ENCODE results near the gene HDGFL2.

DNA sequence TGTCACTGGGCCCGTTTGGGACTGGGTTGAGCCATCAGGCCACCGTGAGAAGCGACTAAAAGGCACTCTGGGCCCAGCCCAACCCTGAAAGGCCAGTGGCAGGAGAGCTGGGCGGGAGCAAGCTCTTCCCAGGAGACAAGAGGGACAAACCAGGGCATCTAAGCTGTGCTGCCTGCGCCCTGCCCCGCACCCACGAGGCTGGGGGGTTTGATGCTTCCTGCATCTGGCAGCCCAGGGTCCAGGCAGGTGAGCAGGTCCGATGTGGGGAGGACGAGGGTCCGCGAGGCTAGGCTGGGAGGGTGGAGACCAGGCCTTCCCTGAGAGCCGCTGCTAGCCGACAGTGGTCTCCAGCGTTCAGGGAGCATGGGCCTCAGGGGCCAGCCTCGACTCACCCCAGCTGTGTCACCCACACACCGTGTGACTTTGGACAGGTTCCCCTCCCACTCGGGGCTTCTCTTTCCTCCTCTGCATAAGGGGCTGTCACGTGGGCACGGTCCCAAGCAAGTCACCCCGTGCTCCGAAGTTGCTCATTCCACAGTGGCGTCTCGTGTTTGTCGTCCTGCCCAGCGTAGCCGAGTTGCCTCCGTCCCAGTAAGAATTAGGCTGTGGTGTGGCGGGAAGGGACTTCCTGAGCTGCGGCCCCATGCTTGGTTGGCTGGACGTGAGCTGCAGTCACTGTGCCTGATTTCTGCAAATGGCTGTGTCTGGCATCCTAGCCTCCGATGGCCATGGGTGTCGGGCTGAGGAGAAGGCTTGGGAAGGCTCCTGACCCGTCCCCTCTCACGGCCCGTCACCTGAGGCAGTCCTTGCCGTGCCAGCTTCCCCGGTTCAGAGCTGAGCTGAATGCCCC is 30.4 kb downstream of the HDGFL2 start:
- TF ChIP-seq, protein P1, sequence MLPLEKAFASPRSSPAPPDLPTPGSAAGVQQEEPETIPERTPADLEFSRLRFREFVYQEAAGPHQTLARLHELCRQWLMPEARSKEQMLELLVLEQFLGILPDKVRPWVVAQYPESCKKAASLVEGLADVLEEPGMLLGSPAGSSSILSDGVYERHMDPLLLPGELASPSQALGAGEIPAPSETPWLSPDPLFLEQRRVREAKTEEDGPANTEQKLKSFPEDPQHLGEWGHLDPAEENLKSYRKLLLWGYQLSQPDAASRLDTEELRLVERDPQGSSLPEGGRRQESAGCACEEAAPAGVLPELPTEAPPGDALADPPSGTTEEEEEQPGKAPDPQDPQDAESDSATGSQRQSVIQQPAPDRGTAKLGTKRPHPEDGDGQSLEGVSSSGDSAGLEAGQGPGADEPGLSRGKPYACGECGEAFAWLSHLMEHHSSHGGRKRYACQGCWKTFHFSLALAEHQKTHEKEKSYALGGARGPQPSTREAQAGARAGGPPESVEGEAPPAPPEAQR (tag by site-specific recombination; IDR thresholded peaks at IDR 0.05) = no peak
- no peak for TF ChIP-seq ZNF274 (IDR thresholded peaks at IDR 0.05; ENCODE audit: low read length)
- no peak for TF ChIP-seq ZNF274 (tag by site-specific recombination; IDR thresholded peaks at IDR 0.05; ENCODE audit: borderline replicate concordance)
- no peak for TF ChIP-seq REST (tag by site-specific recombination; IDR thresholded peaks at IDR 0.05)
- TF ChIP-seq ATF2 (tag by site-specific recombination; IDR thresholded peaks at IDR 0.05; ENCODE audit: low read depth) = no peak
- TF ChIP-seq, protein P2, sequence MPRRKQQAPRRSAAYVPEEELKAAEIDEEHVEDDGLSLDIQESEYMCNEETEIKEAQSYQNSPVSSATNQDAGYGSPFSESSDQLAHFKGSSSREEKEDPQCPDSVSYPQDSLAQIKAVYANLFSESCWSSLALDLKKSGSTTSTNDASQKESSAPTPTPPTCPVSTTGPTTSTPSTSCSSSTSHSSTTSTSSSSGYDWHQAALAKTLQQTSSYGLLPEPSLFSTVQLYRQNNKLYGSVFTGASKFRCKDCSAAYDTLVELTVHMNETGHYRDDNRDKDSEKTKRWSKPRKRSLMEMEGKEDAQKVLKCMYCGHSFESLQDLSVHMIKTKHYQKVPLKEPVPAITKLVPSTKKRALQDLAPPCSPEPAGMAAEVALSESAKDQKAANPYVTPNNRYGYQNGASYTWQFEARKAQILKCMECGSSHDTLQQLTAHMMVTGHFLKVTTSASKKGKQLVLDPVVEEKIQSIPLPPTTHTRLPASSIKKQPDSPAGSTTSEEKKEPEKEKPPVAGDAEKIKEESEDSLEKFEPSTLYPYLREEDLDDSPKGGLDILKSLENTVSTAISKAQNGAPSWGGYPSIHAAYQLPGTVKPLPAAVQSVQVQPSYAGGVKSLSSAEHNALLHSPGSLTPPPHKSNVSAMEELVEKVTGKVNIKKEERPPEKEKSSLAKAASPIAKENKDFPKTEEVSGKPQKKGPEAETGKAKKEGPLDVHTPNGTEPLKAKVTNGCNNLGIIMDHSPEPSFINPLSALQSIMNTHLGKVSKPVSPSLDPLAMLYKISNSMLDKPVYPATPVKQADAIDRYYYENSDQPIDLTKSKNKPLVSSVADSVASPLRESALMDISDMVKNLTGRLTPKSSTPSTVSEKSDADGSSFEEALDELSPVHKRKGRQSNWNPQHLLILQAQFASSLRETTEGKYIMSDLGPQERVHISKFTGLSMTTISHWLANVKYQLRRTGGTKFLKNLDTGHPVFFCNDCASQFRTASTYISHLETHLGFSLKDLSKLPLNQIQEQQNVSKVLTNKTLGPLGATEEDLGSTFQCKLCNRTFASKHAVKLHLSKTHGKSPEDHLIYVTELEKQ (tag by site-specific recombination; IDR thresholded peaks at IDR 0.05; ENCODE audit: borderline replicate concordance) = no peak
- TF ChIP-seq ZNF302 (tag by site-specific recombination; IDR thresholded peaks at IDR 0.05; ENCODE audit: low read depth) = no peak
- TF ChIP-seq ZBTB7A (tag by site-specific recombination; IDR thresholded peaks at IDR 0.05; ENCODE audit: low read depth) = no peak

Data from HEK293 (cell line).